Ishikawa (cell line): ENCODE data around the gene MED12L.

Experiments
- CEBPB ChIP-seq: IDR thresholded peaks from 2 replicates; pipeline ENCODE4 v1.6.1; 2012
- CREB1 ChIP-seq: IDR thresholded peaks from 2 replicates; pipeline ENCODE4 v1.6.1; 2012; ENCODE audit warnings: low read depth
- EGR1 ChIP-seq: IDR thresholded peaks from 2 replicates; pipeline ENCODE4 v1.6.1; 2012
- EP300 ChIP-seq: IDR thresholded peaks from 2 replicates; pipeline ENCODE4 v1.6.1; 2012; ENCODE audit warnings: borderline replicate concordance
- FOXM1 ChIP-seq: IDR thresholded peaks from 2 replicates; pipeline ENCODE4 v1.6.1; 2012; ENCODE audit warnings: low read depth, borderline replicate concordance
- MAX ChIP-seq: IDR thresholded peaks from 2 replicates; pipeline ENCODE4 v1.6.1; 2012
- NFIC ChIP-seq: IDR thresholded peaks from 2 replicates; pipeline ENCODE4 v1.6.1; 2012
- RAD21 ChIP-seq: IDR thresholded peaks from 2 replicates; pipeline ENCODE4 v1.6.1; 2012; ENCODE audit warnings: low read depth
- REST ChIP-seq: IDR thresholded peaks from 2 replicates; pipeline ENCODE4 v1.6.1; 2012; ENCODE audit warnings: low read depth, mild to moderate bottlenecking
- TAF1 ChIP-seq: IDR thresholded peaks from 2 replicates; pipeline ENCODE4 v1.6.1; 2012; ENCODE audit warnings: low read depth, mild to moderate bottlenecking
- TCF12 ChIP-seq: IDR thresholded peaks from 2 replicates; pipeline ENCODE4 v1.6.1; 2012; ENCODE audit warnings: low read depth
- TEAD4 ChIP-seq: IDR thresholded peaks from 2 replicates; pipeline ENCODE4 v1.6.1; 2012
- USF1 ChIP-seq: IDR thresholded peaks from 2 replicates; pipeline ENCODE4 v1.6.1; 2012
- YY1 ChIP-seq: IDR thresholded peaks from 2 replicates; pipeline ENCODE4 v1.6.1; 2012; ENCODE audit warnings: low read depth
- ZBTB7A ChIP-seq: IDR thresholded peaks from 2 replicates; pipeline ENCODE4 v1.6.1; 2012; ENCODE audit warnings: low read depth

MED12L gene

GRCh38 chr3:151210676-151211381, 125.4 kb downstream of the MED12L start:
- no peak for TF ChIP-seq REST
- TF ChIP-seq EGR1 = no peak
- TF ChIP-seq NFIC = no peak
- TF ChIP-seq CREB1 = no peak
- TF ChIP-seq FOXM1 = no peak
- TF ChIP-seq ZBTB7A = no peak

GRCh38 chr3:151213151-151213550, 127.7 kb downstream of the MED12L start:
- TF ChIP-seq ZBTB7A (no peak), EP300 (no peak), TEAD4 (no peak), YY1 (no peak), CEBPB (no peak), RAD21 (no peak), REST (no peak), TAF1 (no peak), FOXM1 (no peak), NFIC (no peak), EGR1 (no peak), MAX (no peak), CREB1 (no peak), USF1 (no peak), TCF12 (no peak)

GRCh38 chr3:151213881-151214280, 128.4 kb downstream of the MED12L start:
- TF ChIP-seq ZBTB7A (no peak), CEBPB (no peak)

- TF ChIP-seq YY1 = no peak
- TF ChIP-seq USF1 = no peak
- TF ChIP-seq REST = no peak
Observed at GRCh38 chr3:151214459-151214858, 129.0 kb downstream of the MED12L start.

- no peak for TF ChIP-seq TAF1
- TF ChIP-seq NFIC = no peak
- TF ChIP-seq USF1 = no peak
- TF ChIP-seq REST = no peak
- no peak for TF ChIP-seq EGR1
- TF ChIP-seq MAX = no peak
- TF ChIP-seq CREB1 = no peak
- TF ChIP-seq TCF12 = no peak
- TF ChIP-seq YY1 = no peak
- TF ChIP-seq ZBTB7A = no peak
- TF ChIP-seq RAD21 = no peak
- no peak for TF ChIP-seq FOXM1
- TF ChIP-seq CEBPB = no peak
- TF ChIP-seq EP300 = no peak
- no peak for TF ChIP-seq TEAD4
Observed at GRCh38 chr3:151216641-151217607, 131.5 kb downstream of the MED12L start.
